HG02678 (cell line): Measurements from ENCODE around the gene SH2D6.
"Not testable (repeated sequence)": the region's sequence is repeated elsewhere in the genome, so short reads cannot be mapped to it uniquely, and the experiment has no call there.

ENCODE experiments used
- ATAC-seq: cut with Tn5 transposase; IDR thresholded peaks from one replicate; pipeline ENCODE4 v1.9.1; 2021; ENCODE audit warnings: mild to moderate bottlenecking, moderate library complexity; ENCODE audit not compliant: unreplicated experiment

Gene SH2D6

GRCh38 chr2:85468096-85468703, 49.7 kb downstream of the SH2D6 start:
- ATAC-seq: no peak

DNA sequence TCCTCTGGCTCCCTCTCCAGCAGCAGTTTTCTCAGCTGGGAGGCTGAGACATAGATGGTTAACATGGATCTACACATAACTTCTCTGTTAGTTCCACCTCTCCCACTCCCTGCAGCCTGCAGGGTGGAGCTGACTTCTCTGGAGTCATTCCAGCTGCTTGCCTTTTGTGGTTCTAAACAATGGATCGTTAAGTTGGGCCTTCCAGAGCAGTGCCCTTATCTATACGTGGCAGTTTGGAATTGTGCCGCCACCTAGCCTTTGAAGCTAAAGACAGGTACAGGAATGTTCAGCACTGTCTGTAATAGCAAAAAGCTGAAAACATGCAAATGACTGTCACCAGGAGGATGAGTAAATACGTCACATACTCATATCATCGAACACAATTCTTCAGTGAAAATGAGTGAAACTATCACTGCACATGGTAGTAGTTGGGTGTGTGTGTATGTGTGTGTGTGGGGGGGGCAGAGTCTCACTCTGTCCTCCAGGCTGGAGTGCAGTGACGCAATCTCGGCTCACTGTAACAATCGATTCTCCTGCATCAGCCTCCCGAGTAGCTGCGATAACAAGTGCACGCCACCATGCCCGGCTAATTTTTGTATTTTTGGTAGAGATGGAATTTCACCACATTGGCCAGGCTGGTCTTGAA, 50.3 kb downstream of the SH2D6 start:
- ATAC-seq: no peak

GRCh38 chr2:85470850-85471800, 52.6 kb downstream of the SH2D6 start:
- ATAC-seq: no peak

DNA sequence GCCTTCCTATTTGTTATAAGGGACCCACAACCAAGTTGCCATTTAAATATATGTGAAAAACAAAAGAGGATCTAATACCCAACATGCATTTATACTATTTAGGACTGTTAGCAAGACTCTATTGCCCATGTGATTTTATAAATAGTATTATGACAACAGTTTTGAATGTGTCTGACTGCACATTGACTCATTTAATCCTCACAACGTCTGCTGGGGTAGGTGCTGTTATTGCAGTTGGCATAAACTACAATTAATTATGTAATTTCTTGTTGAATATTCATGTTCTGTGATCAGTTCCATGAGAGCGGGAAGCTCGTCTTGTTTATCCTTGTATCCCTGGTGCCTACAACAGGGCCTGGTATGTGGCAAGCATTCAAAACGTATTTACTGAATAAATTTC, 53.7 kb downstream of the SH2D6 start:
- no peak for ATAC-seq

- no peak for ATAC-seq
Observed at GRCh38 chr2:85475799-85476490, 57.4 kb downstream of the SH2D6 start.

DNA sequence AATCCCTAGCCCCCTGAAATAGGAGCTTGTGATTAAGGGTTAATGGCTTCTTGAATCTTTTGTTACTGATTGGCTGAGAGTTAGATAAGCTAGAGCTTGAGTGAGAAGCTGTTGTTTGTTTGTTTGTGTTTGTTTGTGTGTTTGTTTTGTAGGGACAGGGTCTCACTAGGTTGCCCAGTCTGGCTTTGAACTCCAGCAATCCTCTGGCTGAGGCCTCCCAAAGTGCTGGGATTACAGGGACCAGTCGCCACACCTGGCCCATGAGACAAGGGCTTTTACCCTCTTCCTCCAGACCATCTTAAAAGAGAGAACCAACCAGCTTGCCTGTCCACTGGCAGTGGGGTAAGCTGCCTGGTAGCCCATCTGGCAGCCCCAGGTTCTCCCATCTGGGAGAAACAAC, 58.1 kb downstream of the SH2D6 start:
- no peak for ATAC-seq

GRCh38 chr2:85477884-85478283, 59.4 kb downstream of the SH2D6 start:
- ATAC-seq: no peak

- no peak for ATAC-seq
Observed at GRCh38 chr2:85481818-85482777, 63.6 kb downstream of the SH2D6 start.

- not testable (repeated sequence) for ATAC-seq
Observed at GRCh38 chr2:85484615-85485014, 66.1 kb downstream of the SH2D6 start.

DNA sequence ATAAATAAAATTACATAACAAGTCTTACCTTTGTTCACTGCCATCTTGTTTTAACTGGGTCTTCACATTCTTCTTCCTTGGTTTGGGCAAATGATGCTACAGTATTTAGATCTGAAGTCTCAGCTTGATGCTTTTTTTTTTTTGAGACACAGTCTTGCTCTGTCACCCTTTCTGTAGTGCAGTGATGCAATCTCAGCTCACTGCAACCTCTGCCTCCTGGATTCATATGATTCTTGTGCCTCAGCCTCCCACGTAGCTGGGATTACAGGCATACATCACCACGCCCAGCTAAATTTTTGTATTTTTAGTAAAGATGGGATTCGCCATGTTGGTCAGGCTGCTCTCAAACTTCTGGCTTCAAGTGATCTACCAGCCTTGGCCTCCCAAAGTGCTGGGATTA, 67.3 kb downstream of the SH2D6 start:
- ATAC-seq: no peak
